ENCODE data around the gene ARG2.

- no peak for TF ChIP-seq CTCF (conservative IDR thresholded peaks at IDR 0.05)
- no peak for TF ChIP-seq ZFX (IDR thresholded peaks at IDR 0.05)
These were observed 24.7 kb downstream of the ARG2 start for GRCh38 chr14:67644428-67644827.
